IMR-90 (cell line): ENCODE results near the gene BSPRY. TPM values are rescaled to one million over a fixed set of nuclear protein-coding genes. Genes with fewer than 3 reads are reported as not detected.
"Not testable (repeated sequence)": the region's sequence is repeated elsewhere in the genome, so short reads cannot be mapped to it uniquely, and the experiment has no call there.

Source experiments
- ATAC-seq: fragments of 200-7000 bp; cut with Tn5 transposase; 2 replicates; pipeline ENCODE4 v1.9.1; 2020; ENCODE audit warnings: low read depth, mild to moderate bottlenecking, moderate library complexity
- BruUV-seq: library from RNA; stranded (reverse); fragments of 400-500 nt; replicated peaks from 2 replicates; lab custom pipeline; 2021; lab: Mats Ljungman, UMichigan
- CTCF ChIA-PET: fragments of 300-600 bp; formaldehyde crosslinking; extraction: SDS; loops from one replicate; lab custom pipeline; 2021; ENCODE audit warnings: antibody characterized with exemption; lab: Yijun Ruan, JAX
- POLR2A ChIA-PET: fragments of 300-600 bp; sonication (Branson Sonifier 250); formaldehyde crosslinking; loops from one replicate; lab custom pipeline; 2022; ENCODE audit warnings: antibody characterized with exemption; ENCODE audit not compliant: unreplicated experiment; lab: Charles Lee
- DNase-seq: peaks from one replicate; pipeline ENCODE4 v3.0.0; 2013
- H2AFZ ChIP-seq: replicated peaks from 2 replicates; pipeline ENCODE3; 2013; ENCODE audit warnings: low read length, mild to moderate bottlenecking; ENCODE audit not compliant: poor library complexity
- H2AK5ac ChIP-seq: 2 replicates; pipeline ENCODE4 v1.6.1; 2013; ENCODE audit warnings: low read depth, low read length, inconsistent platforms
- H2AK9ac ChIP-seq: replicated peaks from 2 replicates; pipeline ENCODE3; 2013; ENCODE audit warnings: mild to moderate bottlenecking, low read depth, low read length, moderate library complexity; ENCODE audit not compliant: poor library complexity
- H2BK120ac ChIP-seq: 2 replicates; pipeline ENCODE4 v1.6.1; 2013; ENCODE audit warnings: low read depth, low read length, inconsistent platforms
- H2BK15ac ChIP-seq: 3 replicates; pipeline ENCODE4 v1.6.1; 2013; ENCODE audit warnings: low read depth, low read length, inconsistent platforms
- H2BK20ac ChIP-seq: 2 replicates; pipeline ENCODE4 v1.6.1; 2013; ENCODE audit warnings: low read depth, mild to moderate bottlenecking, inconsistent platforms, low read length, moderate library complexity
- H2BK5ac ChIP-seq: 2 replicates; pipeline ENCODE4 v1.6.1; 2013; ENCODE audit warnings: mild to moderate bottlenecking, low read depth, low read length, inconsistent platforms; ENCODE audit not compliant: poor library complexity, severe bottlenecking
- H3K14ac ChIP-seq: replicated peaks from 2 replicates; pipeline ENCODE4 v1.6.1; 2013; ENCODE audit warnings: low read depth, low read length, inconsistent platforms
- H3K18ac ChIP-seq: 2 replicates; pipeline ENCODE4 v1.6.1; 2013; ENCODE audit warnings: low read depth, low read length, control low read depth
- H3K23ac ChIP-seq: 2 replicates; pipeline ENCODE4 v1.6.1; 2013; ENCODE audit warnings: low read depth, low read length, inconsistent platforms
- H3K27ac ChIP-seq: 2 replicates; pipeline ENCODE4 v1.5.1; 2013; ENCODE audit warnings: mild to moderate bottlenecking, control low read depth, low read length; ENCODE audit not compliant: insufficient read depth
- H3K27me3 ChIP-seq: 2 replicates; pipeline ENCODE4 v1.6.1; 2013; ENCODE audit warnings: low read length; ENCODE audit not compliant: control insufficient read depth, insufficient read depth
- H3K36me3 ChIP-seq: 2 replicates; pipeline ENCODE4 v1.6.1; 2013; ENCODE audit warnings: low read length, mixed read lengths; ENCODE audit not compliant: control insufficient read depth, insufficient read depth
- H3K4ac ChIP-seq: 2 replicates; pipeline ENCODE4 v1.6.1; 2013; ENCODE audit warnings: low read depth, low read length, inconsistent platforms
- H3K4me1 ChIP-seq: 2 replicates; pipeline ENCODE4 v1.6.1; 2013; ENCODE audit warnings: low read length, mixed read lengths; ENCODE audit not compliant: control insufficient read depth, insufficient read depth
- H3K4me2 ChIP-seq: 2 replicates; pipeline ENCODE4 v1.6.1; 2013; ENCODE audit warnings: low read depth, mild to moderate bottlenecking, control low read depth, low read length, moderate library complexity
- H3K4me3 ChIP-seq: 2 replicates; pipeline ENCODE4 v1.5.1; 2013; ENCODE audit warnings: low read depth, mild to moderate bottlenecking, control low read depth, low read length, moderate library complexity; ENCODE audit not compliant: insufficient read depth
- H3K56ac ChIP-seq: 2 replicates; pipeline ENCODE4 v1.6.1; 2013; ENCODE audit warnings: low read length, inconsistent platforms; ENCODE audit not compliant: insufficient read depth; ENCODE audit errors: extremely low read depth
- H3K79me1 ChIP-seq, 2 experiments: 2 replicates each; pipeline ENCODE4 v1.6.1; 2013; ENCODE audit warnings: low read length in 2 of 2, inconsistent platforms in 1 of 2, low read depth in 1 of 2
- H3K9ac ChIP-seq: 2 replicates; pipeline ENCODE4 v1.6.1; 2013; ENCODE audit warnings: low read depth, low read length, control low read depth
- H3K9me1 ChIP-seq: 2 replicates; pipeline ENCODE4 v1.6.1; 2013; ENCODE audit warnings: low read length, inconsistent platforms; ENCODE audit not compliant: insufficient read depth
- H3K9me3 ChIP-seq: 2 replicates; pipeline ENCODE4 v1.6.1; 2013; ENCODE audit warnings: low read length; ENCODE audit not compliant: control insufficient read depth, insufficient read depth
- H4K20me1 ChIP-seq: 2 replicates; pipeline ENCODE4 v1.6.1; 2013; ENCODE audit warnings: low read length, inconsistent platforms; ENCODE audit not compliant: insufficient read depth
- H4K5ac ChIP-seq: 2 replicates; pipeline ENCODE4 v1.6.1; 2013; ENCODE audit warnings: mild to moderate bottlenecking, low read depth, low read length, control low read depth
- H4K8ac ChIP-seq, 2 experiments: 2 replicates each; pipeline ENCODE4 v1.6.1; 2013; ENCODE audit warnings: low read depth in 2 of 2, low read length in 2 of 2, control low read depth in 1 of 2, inconsistent platforms in 1 of 2
- H4K91ac ChIP-seq: 2 replicates; pipeline ENCODE4 v1.6.1; 2013; ENCODE audit warnings: low read depth, low read length, inconsistent platforms; ENCODE audit not compliant: insufficient read depth
- BHLHE40 ChIP-seq: fragments of 150-350 bp; IDR thresholded peaks from 2 replicates; pipeline ENCODE4 v1.6.1; 2016; ENCODE audit warnings: mild to moderate bottlenecking, low read depth, low read length
- CEBPB ChIP-seq: IDR thresholded peaks from 2 replicates; pipeline ENCODE4 v1.6.1; 2012; ENCODE audit warnings: low read depth, low read length, improper control_type of control experiment
- CHD1 ChIP-seq: IDR thresholded peaks from 2 replicates; pipeline ENCODE4 v1.6.1; 2012; ENCODE audit warnings: low read depth, low read length, improper control_type of control experiment
- FOS ChIP-seq: fragments of 150-350 bp; IDR thresholded peaks from 2 replicates; pipeline ENCODE4 v1.6.1; 2016; ENCODE audit warnings: low read depth, low read length
- MAFK ChIP-seq: IDR thresholded peaks from 2 replicates; pipeline ENCODE4 v1.6.1; 2012; ENCODE audit warnings: low read depth, low read length, improper control_type of control experiment
- MAZ ChIP-seq: IDR thresholded peaks from 2 replicates; pipeline ENCODE4 v1.6.1; 2012; ENCODE audit warnings: low read depth, mild to moderate bottlenecking, low read length, improper control_type of control experiment, moderate library complexity, borderline replicate concordance
- MXI1 ChIP-seq: IDR thresholded peaks from 2 replicates; pipeline ENCODE4 v1.6.1; 2012; ENCODE audit warnings: low read depth, mild to moderate bottlenecking, low read length, moderate library complexity, borderline replicate concordance
- POLR2A ChIP-seq: IDR thresholded peaks from 2 replicates; pipeline ENCODE4 v1.6.1; 2012; ENCODE audit warnings: mild to moderate bottlenecking, low read depth, low read length
- RCOR1 ChIP-seq: IDR thresholded peaks from 2 replicates; pipeline ENCODE4 v1.6.1; 2012; ENCODE audit warnings: mild to moderate bottlenecking, low read length, improper control_type of control experiment; ENCODE audit not compliant: insufficient replicate concordance
- RFX5 ChIP-seq: IDR thresholded peaks from 2 replicates; pipeline ENCODE4 v1.8.0; 2012; ENCODE audit warnings: low read depth, mild to moderate bottlenecking, low read length, moderate library complexity
- WGBS, 2 experiments: methylation state at CpG; one replicate each; pipeline versions ENCODE4 v1.1.5 to v1.1.7; 2013; ENCODE audit warnings: missing lambda C conversion rate in 2 of 2; ENCODE audit not compliant: insufficient read length in 1 of 2; ENCODE audit errors: extremely low coverage in 2 of 2; 5-methylcytosine and 5-hydroxymethylcytosine counted together
- dilution Hi-C: fragments of 300-500 bp; cut with HindIII; formaldehyde crosslinking; loops from one replicate; pipeline ENCODE4 v1.14.3; 2018; ENCODE audit warnings: low sequenced_read_pairs; ENCODE audit not compliant: unreplicated experiment
- in situ Hi-C: fragments of 300-500 bp; cut with MboI; formaldehyde crosslinking; loops from 3 replicates; pipeline ENCODE4 v1.14.3; 2019; ENCODE audit warnings: low sequenced_read_pairs, inconsistent platforms, mixed read lengths
- intact Hi-C: fragments of 100-400 bp; cut with micrococcal nuclease; formaldehyde crosslinking; loops from 2 replicates; pipeline ENCODE4 v1.10.0; 2022
- polyA plus RNA-seq, 3 experiments: library from polyadenylated mRNA; depleted of rRNA; stranded (reverse); fragments of >200 nt; gene quantifications; 2 replicates each; pipeline ENCODE4 v1.2.3, GENCODE V29; 2012; ENCODE audit warnings: low replicate concordance in 1 of 3
- total RNA-seq: library from RNA; depleted of rRNA; stranded (reverse); fragments of >200 nt; gene quantifications from 2 replicates; pipeline ENCODE4 v1.2.3, GENCODE V29; 2012

BSPRY gene
- total and polyA plus RNA-seq, 2 of the 4 experiments (the other 2 are of a cell fraction), result not detected

- Histone ChIP-seq H2BK15ac (no peak overlapping the region), H3K79me1 (no peaks in the 10 kb centered on the region), H3K27me3 (peaks cover 23% of the 10 kb centered on the region), H2BK120ac (no peak overlapping the region), H4K91ac (no peak overlapping the region), H2BK5ac (no peak overlapping the region), H3K56ac (no peak overlapping the region), H4K8ac (no peak overlapping the region), H4K20me1 (no peaks in the 10 kb centered on the region), H3K4me3 (no peak overlapping the region), H3K9ac (no peak overlapping the region), H2BK20ac (no peak overlapping the region), H3K27ac (no peak overlapping the region), H3K18ac (no peak overlapping the region), H3K14ac (no peak overlapping the region), H3K4me2 (no peak overlapping the region), H3K4me1 (no peaks in the 10 kb centered on the region), H2AK9ac (no peak overlapping the region), H3K36me3 (no peaks in the 10 kb centered on the region), H3K9me3 (no peaks in the 10 kb centered on the region), H3K23ac (no peak overlapping the region), H4K5ac (no peak overlapping the region), H3K4ac (no peak overlapping the region), H3K9me1 (no peaks in the 10 kb centered on the region; the same call in 1 of the 2 replicates), H2AFZ (no peak overlapping the region), H2AK5ac (no peak overlapping the region)
- DNase-seq (no peak), ATAC-seq (no peak)
- no CpG with 5 or more reads among the region's 1 CpG for WGBS, 2 experiments
- ChIA-PET CTCF (interaction anchor here (0.6 to 1.0 kb wide), 3 partner anchors 8 to 431 kb away, joined by 3 to 4 read pairs (median 3); partner anchors contain the start of gene ALAD), POLR2A (no interaction called here)
- dilution Hi-C loops (no loop called here), intact Hi-C loops (no loop called here), in situ Hi-C loops (no loop called here)
- BruUV-seq, result no TSS peak
- TF ChIP-seq MAFK, result no peak
- no peak for TF ChIP-seq MXI1
- no peak for TF ChIP-seq MAZ
- TF ChIP-seq CEBPB, result no peak
- TF ChIP-seq RFX5, result no peak
- no peak for TF ChIP-seq POLR2A
- TF ChIP-seq BHLHE40, result no peak
- no peak for TF ChIP-seq RCOR1
- TF ChIP-seq FOS, result no peak
- TF ChIP-seq CHD1, result no peak
Measured at GRCh38 chr9:113364951-113365350, 15.6 kb downstream of the BSPRY start.

DNA sequence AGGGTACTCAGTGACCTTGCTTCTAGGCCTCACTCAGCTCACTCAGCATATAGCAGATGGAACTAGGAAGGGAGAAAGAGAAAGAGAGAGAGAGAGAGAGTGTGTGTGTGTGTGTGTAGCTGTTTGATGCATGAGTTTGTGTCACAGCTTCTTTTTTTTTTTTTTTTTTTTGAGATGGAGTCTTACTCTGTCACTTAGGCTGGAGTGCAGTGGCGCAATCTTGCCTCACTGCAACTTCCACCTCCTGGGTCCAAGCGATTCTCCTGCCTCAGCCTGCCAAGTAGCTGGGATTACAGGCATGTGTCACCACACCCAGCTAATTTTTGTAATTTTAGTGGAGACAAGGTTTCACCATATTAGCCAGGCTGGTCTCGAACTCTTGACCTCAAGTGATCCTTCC lies 16.3 kb downstream of the BSPRY start:
- H3K23ac ChIP-seq, DNase-seq, H3K9me1 ChIP-seq, BruUV-seq, H3K4me3 ChIP-seq, H3K4ac ChIP-seq, H3K36me3 ChIP-seq, H3K27ac ChIP-seq, dilution Hi-C loops, H3K79me1 ChIP-seq, H2BK20ac ChIP-seq, H2BK120ac ChIP-seq, H2BK5ac ChIP-seq, H3K14ac ChIP-seq, H2AK5ac ChIP-seq, H3K9ac ChIP-seq, H2BK15ac ChIP-seq, H4K8ac ChIP-seq, H4K20me1 ChIP-seq, H3K4me1 ChIP-seq, H3K9me3 ChIP-seq, H3K18ac ChIP-seq, H4K91ac ChIP-seq, CTCF ChIA-PET, H2AK9ac ChIP-seq, H3K56ac ChIP-seq, H3K4me2 ChIP-seq, in situ Hi-C loops, H2AFZ ChIP-seq, H4K5ac ChIP-seq, intact Hi-C loops, POLR2A ChIA-PET, ATAC-seq: not testable (repeated sequence)
- H3K27me3 ChIP-seq, result peaks cover 21% of the 10 kb centered on the region
- no CpG with 5 or more reads among the region's 3 CpGs for WGBS, 2 experiments
